Mucosa of descending colon (tissue), 3 donors: ENCODE data around the gene FBXO9. TPM values are rescaled to one million over a fixed set of nuclear protein-coding genes. Genes with fewer than 3 reads are reported as not detected.
A peak's percentile ranks its signal among the peaks of the same experiment; 100 is the strongest.
"Not testable (repeated sequence)": the region's sequence is repeated elsewhere in the genome, so short reads cannot be mapped to it uniquely, and the experiment has no call there.

Experiments used
- ATAC-seq: fragments of 200-7000 bp; cut with Tn5 transposase; one replicate; pipeline ENCODE4 v1.9.1; 2020; ENCODE audit warnings: mild to moderate bottlenecking, moderate library complexity
- DNase-seq, 3 donors: peaks; one replicate each; pipeline ENCODE4 v3.0.0-alpha.2; 2020
- H3K36me3 ChIP-seq: fragments of 200-600 bp; one replicate; pipeline ENCODE4 v1.8.0; 2021; ENCODE audit warnings: low read depth, mild to moderate bottlenecking
- H3K4me1 ChIP-seq: fragments of 200-600 bp; one replicate; pipeline ENCODE4 v1.8.0; 2021; ENCODE audit warnings: low read depth, mild to moderate bottlenecking
- H3K4me3 ChIP-seq: fragments of 200-600 bp; one replicate; pipeline ENCODE4 v1.8.0; 2021; ENCODE audit warnings: mild to moderate bottlenecking
- H3K9me3 ChIP-seq: fragments of 200-600 bp; one replicate; pipeline ENCODE4 v1.8.0; 2021; ENCODE audit warnings: mild to moderate bottlenecking
- intact Hi-C, 2 donors: fragments of 100-400 bp; cut with DNase I in 1 of 2; cut with micrococcal nuclease in 1 of 2; formaldehyde crosslinking; loops; one replicate each; pipeline versions ENCODE4 v1.11.0 to v1.11.1; 2022; cut with DNase I, micrococcal nuclease
- total RNA-seq, 3 donors: library from RNA; stranded (reverse); fragmentation: NEBNext Ultra II Directional in 2 of 3; extraction: Animal tissue kit (Norgen Biotek cat#: 25700) in 2 of 3; gene quantifications; one replicate each; pipeline versions ENCODE4 v1.2.1 to v1.2.4, GENCODE V29; 2021 to 2023
- TF ChIP-seq, protein P1 (sequence below): fragments of 200-600 bp; IDR thresholded peaks from one replicate; pipeline ENCODE4 v1.8.0; 2022; ENCODE audit warnings: antibody characterized with exemption, mild to moderate bottlenecking
- donor health status: DM: no; HTN: no; CAD: no; lungs with moderate emphysema.
- donor health status: DM: no; HTN: no; CAD: no.
- donor health status: DM: no; HTN: yes; CAD: no.

The FBXO9 gene
- total RNA-seq, 3 donors from 2014 or later: 80.3 to 100 (median 80.4) TPM

DNA sequence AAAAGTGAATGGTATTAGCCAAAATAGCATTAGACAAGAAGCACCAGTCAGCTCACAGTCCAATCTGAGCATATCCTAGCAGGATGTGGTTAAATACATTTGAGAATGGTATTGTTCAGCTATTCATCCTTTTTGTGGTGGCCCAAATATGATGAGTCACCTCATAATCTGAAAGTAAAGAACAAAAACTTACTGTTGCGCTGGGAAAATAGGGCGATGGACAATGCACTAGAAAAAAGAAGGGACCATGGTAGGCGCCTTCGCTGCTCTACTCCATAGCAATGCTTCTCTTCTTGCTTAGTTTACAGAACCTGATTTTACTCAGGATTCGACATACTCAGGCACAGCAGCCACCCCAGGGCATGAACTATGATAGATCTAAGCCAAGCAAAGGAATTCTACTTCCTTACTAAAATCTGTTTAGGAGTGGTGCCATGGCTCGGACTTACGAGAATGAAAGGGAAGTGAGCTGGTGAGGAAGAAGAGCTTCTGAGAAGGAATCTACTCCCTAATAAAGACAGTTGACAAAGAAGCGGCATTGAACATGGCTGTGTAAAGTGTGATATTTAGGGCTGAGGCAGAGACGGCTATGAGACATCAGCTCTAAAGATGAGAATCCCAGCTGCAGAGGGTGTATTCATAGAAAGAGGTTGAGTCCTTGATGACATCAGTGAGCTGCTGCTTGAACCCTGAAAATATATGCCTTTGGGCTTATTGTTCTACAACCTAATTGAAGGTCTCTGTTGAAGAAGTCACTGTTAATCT lies 16.6 kb upstream of the FBXO9 start:
- no peak for DNase-seq
- ATAC-seq: peak; percentile 63

DNA sequence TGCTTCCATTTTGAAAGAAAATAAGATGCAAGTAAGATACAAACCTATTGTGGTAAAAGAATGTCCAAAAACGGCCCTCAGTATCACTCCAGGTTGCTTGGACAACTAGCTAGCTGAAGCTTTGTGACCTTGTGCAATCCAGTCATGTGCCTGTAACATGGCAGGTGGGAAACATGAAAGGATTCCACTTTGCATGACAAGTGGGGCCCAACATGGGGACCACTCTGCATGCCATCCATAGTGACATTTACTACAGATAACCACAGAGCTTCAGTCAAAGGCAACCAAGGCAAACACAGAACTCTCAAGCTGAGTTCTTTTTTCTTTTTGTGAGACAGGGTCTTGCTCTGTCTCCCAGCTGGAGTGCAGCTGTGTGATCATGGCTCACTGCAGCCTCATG lies 15.8 kb upstream of the FBXO9 start:
- Histone ChIP-seq H3K36me3 (no peaks in the 10 kb centered on the region), H3K9me3 (no peaks in the 10 kb centered on the region), H3K4me3 (no peak overlapping the region), H3K4me1 (no peaks in the 10 kb centered on the region)
- TF ChIP-seq, protein P1, sequence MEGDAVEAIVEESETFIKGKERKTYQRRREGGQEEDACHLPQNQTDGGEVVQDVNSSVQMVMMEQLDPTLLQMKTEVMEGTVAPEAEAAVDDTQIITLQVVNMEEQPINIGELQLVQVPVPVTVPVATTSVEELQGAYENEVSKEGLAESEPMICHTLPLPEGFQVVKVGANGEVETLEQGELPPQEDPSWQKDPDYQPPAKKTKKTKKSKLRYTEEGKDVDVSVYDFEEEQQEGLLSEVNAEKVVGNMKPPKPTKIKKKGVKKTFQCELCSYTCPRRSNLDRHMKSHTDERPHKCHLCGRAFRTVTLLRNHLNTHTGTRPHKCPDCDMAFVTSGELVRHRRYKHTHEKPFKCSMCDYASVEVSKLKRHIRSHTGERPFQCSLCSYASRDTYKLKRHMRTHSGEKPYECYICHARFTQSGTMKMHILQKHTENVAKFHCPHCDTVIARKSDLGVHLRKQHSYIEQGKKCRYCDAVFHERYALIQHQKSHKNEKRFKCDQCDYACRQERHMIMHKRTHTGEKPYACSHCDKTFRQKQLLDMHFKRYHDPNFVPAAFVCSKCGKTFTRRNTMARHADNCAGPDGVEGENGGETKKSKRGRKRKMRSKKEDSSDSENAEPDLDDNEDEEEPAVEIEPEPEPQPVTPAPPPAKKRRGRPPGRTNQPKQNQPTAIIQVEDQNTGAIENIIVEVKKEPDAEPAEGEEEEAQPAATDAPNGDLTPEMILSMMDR: no peak
- no peak for ATAC-seq
- DNase-seq: no peak
- intact Hi-C loops: no loop called here

More for the DNA sequence above, 16.6 kb upstream of the FBXO9 start:
- Histone ChIP-seq H3K4me3 (no peak overlapping the region), H3K9me3 (no peaks in the 10 kb centered on the region), H3K4me1 (no peaks in the 10 kb centered on the region), H3K36me3 (no peaks in the 10 kb centered on the region)
- intact Hi-C loops: no loop called here
- TF ChIP-seq, protein P1: no peak

DNA sequence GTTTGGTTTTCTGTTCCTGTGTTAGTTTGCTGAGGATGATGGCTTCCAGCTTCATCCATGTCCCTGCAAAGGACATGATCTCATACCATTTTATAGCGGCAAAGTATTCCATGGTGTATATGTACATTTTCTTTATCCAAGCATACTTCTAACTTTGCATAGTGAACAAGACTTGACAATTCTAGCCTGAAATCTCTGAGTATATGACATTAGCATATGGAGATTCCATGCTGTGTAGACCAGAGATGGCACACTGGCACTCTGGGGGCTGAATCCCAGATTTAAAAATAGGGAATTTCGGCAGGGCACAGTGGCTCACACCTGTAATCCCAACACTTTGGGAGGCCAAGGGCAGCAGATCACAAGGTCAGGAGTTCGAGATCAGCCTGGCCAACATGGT lies 13.1 kb upstream of the FBXO9 start:
- H3K9me3 ChIP-seq, intact Hi-C loops: not testable (repeated sequence)

DNA sequence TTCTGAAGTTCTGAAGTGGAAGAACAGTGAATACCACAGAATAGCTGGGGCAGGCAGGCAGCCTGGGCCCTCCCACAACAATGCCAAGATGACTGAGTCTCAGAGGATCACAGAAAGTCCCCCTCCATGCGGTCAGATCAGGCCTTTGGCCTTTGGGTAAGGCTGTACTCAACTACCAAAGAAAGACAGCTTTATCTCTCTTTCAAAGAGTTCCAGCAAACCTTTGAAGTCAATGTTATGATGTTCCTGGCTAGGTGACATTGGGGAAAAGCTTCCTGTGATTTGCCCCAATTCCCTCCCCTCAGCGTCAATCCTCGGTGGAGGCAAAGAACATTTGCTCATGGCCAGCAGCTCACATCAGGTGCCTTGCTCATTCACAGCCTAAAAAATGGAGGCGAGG lies 10.7 kb upstream of the FBXO9 start:
- no peak for ATAC-seq
- intact Hi-C loops: no loop called here
- Histone ChIP-seq H3K4me3 (no peak overlapping the region), H3K36me3 (no peaks in the 10 kb centered on the region), H3K4me1 (peaks cover 22% of the 10 kb centered on the region), H3K9me3 (no peaks in the 10 kb centered on the region)
- DNase-seq: no peak
- TF ChIP-seq, protein P1: no peak

More for the DNA sequence above, 13.1 kb upstream of the FBXO9 start:
- not testable (repeated sequence) for DNase-seq, H3K36me3 ChIP-seq, H3K4me3 ChIP-seq, ATAC-seq
- H3K4me1 ChIP-seq: peaks cover 11% of the 10 kb centered on the region

DNA sequence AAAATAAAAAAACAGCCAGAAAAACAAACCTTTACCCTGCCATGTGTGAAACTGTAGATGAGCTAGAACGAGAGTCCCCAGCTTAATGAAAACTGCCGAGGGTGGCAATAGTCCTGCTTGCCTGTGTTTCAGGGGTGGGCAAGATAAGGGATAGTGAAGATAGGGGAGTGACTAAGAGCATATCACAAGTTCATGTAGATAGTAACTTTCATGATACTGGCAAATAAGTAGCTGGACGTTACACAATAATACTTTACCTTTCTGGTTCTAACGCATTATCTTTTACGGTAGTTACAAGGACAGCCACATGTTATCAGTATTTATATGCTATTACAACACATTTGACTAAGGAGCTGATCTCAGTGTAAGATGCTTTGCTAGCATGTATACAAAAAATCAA lies 9.3 kb upstream of the FBXO9 start:
- ATAC-seq (no peak), DNase-seq (no peak)
- no peaks in the 10 kb centered on the region for H3K9me3 ChIP-seq
- peaks cover 31% of the 10 kb centered on the region for H3K4me1 ChIP-seq
- H3K36me3 ChIP-seq: no peaks in the 10 kb centered on the region
- H3K4me3 ChIP-seq: no peak overlapping the region
- intact Hi-C loops: no loop called here
- TF ChIP-seq, protein P1: no peak

DNA sequence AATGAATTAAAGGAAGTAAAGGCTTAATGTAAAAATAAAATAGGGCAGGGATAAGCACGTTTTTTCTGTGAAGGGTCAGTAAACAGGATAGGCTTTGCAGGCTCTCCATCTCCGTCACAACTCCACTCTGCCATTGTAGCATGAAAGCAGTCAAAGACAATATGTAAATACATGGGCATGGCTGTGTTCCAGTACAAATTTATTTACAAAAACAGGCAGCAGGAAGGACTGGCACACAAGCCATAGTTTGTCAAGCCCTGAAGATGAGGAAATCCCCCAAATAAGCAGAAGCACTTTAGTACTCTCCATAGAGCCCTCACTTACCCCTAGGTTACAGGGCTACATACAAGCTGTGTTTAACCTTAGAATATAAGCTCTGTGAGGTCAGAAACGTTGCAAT lies 8.9 kb upstream of the FBXO9 start:
- Histone ChIP-seq H3K4me3 (no peak overlapping the region), H3K36me3 (no peaks in the 10 kb centered on the region), H3K4me1 (peaks cover 31% of the 10 kb centered on the region), H3K9me3 (no peaks in the 10 kb centered on the region)
- TF ChIP-seq, protein P1: no peak
- DNase-seq (no peak), ATAC-seq (no peak)
- intact Hi-C loops: no loop called here
